Osteoblast (primary cell): ENCODE results near the gene NELFB. TPM values are rescaled to one million over a fixed set of nuclear protein-coding genes. Genes with fewer than 3 reads are reported as not detected.

Experiments
- DNase-seq: peaks from one replicate; pipeline ENCODE4 v3.0.0; 2011; ENCODE audit warnings: low spot score, mixed read lengths; ENCODE audit not compliant: insufficient read length; ENCODE audit errors: missing footprints
- H2AFZ ChIP-seq: 2 replicates; pipeline ENCODE4 v1.6.0; 2011; ENCODE audit warnings: mild to moderate bottlenecking, low read length
- H3K27ac ChIP-seq: 2 replicates; pipeline ENCODE4 v1.5.1; 2011; ENCODE audit warnings: mild to moderate bottlenecking, low read depth, low read length, moderate library complexity
- H3K27me3 ChIP-seq: 2 replicates; pipeline ENCODE4 v1.6.0; 2012; ENCODE audit warnings: mild to moderate bottlenecking, control low read depth, inconsistent platforms, low read length, moderate library complexity; ENCODE audit not compliant: insufficient read depth
- H3K36me3 ChIP-seq: 2 replicates; pipeline ENCODE4 v1.5.1; 2011; ENCODE audit warnings: mild to moderate bottlenecking, low read length, control low read depth, moderate library complexity; ENCODE audit not compliant: insufficient read depth
- H3K4me1 ChIP-seq: 2 replicates; pipeline ENCODE4 v1.5.1; 2011; ENCODE audit warnings: mild to moderate bottlenecking, low read length, control low read depth, moderate library complexity; ENCODE audit not compliant: insufficient read depth
- H3K4me2 ChIP-seq: 2 replicates; pipeline ENCODE4 v1.6.0; 2011; ENCODE audit warnings: mild to moderate bottlenecking, low read length; ENCODE audit not compliant: insufficient read depth
- H3K4me3 ChIP-seq: fragments of 200-600 bp; sonication (generic); 3 replicates; pipeline ENCODE4 v1.5.1; 2012; ENCODE audit warnings: mild to moderate bottlenecking, low read length, inconsistent platforms; ENCODE audit not compliant: insufficient read depth
- H3K79me2 ChIP-seq: 2 replicates; pipeline ENCODE4 v1.6.0; 2012; ENCODE audit warnings: mild to moderate bottlenecking, low read length, control low read depth, inconsistent platforms; ENCODE audit not compliant: insufficient read depth
- H3K9me3 ChIP-seq: 2 replicates; pipeline ENCODE4 v1.5.1; 2011; ENCODE audit warnings: low read depth, low read length, control low read depth
- H4K20me1 ChIP-seq: 2 replicates; pipeline ENCODE4 v1.6.0; 2012; ENCODE audit warnings: mild to moderate bottlenecking, low read length, control low read depth; ENCODE audit not compliant: insufficient read depth
- total RNA-seq: library from RNA; depleted of rRNA; stranded (reverse); fragments of >200 nt; gene quantifications from 2 replicates; pipeline ENCODE4 v1.2.3, GENCODE V29; 2012
- TF ChIP-seq, protein P1 (sequence below): IDR thresholded peaks from 2 replicates; pipeline ENCODE4 v1.5.1; 2011; ENCODE audit warnings: mild to moderate bottlenecking, low read depth, low read length, moderate library complexity; ENCODE audit errors: extremely low read depth

NELFB gene
- total RNA-seq, 1 donor = 47.4 TPM

DNA sequence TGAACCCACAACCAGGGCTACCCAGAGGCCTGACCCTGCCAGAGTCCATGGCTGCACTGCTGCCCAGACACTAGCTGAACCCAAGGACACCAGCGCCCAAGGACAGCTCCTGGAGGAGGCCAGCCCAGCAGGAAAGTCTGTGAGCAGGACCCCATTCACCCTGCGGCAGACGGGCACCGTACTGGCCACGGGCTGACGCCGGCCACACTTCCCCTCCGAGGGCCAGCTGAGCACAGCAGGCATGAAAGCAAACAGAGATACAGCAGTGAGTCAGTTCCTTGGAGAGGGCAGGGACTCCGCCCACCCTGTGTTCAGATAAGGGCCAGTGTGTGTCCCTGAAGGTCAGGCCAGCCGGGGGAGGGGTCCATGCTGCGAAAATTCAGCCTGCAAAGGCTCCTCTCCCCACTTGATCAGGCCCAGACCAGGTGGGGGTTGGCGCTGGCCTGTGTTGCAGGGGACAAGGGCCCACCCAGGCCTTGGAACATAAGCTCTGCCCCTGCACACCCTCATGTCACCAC is 36.3 kb upstream of the NELFB start:
- H3K4me2 ChIP-seq = peak overlapping the region; percentile 24
- no peaks in the 10 kb centered on the region for H3K27me3 ChIP-seq
- no peaks in the 10 kb centered on the region for H3K9me3 ChIP-seq
- no peaks in the 10 kb centered on the region for H4K20me1 ChIP-seq
- H3K27ac ChIP-seq = no peak overlapping the region
- peak; percentile 99 for DNase-seq
- peaks cover 20% of the 10 kb centered on the region for H3K4me1 ChIP-seq
- H2AFZ ChIP-seq = no peak overlapping the region
- no peaks in the 10 kb centered on the region for H3K79me2 ChIP-seq
- H3K4me3 ChIP-seq = no peak overlapping the region
- TF ChIP-seq, protein P1, sequence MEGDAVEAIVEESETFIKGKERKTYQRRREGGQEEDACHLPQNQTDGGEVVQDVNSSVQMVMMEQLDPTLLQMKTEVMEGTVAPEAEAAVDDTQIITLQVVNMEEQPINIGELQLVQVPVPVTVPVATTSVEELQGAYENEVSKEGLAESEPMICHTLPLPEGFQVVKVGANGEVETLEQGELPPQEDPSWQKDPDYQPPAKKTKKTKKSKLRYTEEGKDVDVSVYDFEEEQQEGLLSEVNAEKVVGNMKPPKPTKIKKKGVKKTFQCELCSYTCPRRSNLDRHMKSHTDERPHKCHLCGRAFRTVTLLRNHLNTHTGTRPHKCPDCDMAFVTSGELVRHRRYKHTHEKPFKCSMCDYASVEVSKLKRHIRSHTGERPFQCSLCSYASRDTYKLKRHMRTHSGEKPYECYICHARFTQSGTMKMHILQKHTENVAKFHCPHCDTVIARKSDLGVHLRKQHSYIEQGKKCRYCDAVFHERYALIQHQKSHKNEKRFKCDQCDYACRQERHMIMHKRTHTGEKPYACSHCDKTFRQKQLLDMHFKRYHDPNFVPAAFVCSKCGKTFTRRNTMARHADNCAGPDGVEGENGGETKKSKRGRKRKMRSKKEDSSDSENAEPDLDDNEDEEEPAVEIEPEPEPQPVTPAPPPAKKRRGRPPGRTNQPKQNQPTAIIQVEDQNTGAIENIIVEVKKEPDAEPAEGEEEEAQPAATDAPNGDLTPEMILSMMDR = no peak
- no peaks in the 10 kb centered on the region for H3K36me3 ChIP-seq

DNA sequence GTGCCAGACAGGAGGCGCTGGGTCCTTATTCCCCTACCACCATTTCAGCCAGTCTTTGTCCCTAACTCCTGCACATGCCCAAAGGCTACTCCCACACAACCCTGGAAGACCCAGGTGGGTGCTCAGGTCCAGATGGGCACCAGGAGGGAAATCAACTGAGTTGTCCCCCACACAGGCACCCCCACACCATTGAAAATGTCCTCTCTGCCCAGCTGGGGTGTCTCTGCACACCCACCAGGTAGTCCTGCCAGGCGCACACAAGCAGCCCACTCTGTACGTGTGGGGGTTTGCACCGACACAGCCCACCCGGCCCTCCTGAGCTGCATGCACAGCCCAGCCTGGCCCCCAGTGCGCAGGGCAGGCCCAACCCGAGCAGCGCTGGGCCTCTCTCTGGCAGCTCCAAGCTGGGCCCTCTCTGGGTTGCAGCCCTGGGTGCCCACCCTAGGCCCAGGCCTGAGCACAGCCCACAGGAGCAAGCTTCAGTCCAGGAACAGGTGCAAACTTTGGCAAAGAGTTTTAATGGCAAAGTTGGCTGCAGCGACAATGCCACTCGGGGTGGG is 35.3 kb upstream of the NELFB start:
- H3K27ac ChIP-seq = no peak overlapping the region
- TF ChIP-seq, protein P1 = no peak
- no peak overlapping the region for H2AFZ ChIP-seq
- H3K4me3 ChIP-seq = no peak overlapping the region
- H3K27me3 ChIP-seq = no peaks in the 10 kb centered on the region
- no peak overlapping the region for H3K4me2 ChIP-seq
- peaks cover 24% of the 10 kb centered on the region for H3K4me1 ChIP-seq
- no peaks in the 10 kb centered on the region for H4K20me1 ChIP-seq
- H3K36me3 ChIP-seq = no peaks in the 10 kb centered on the region
- DNase-seq = no peak
- H3K79me2 ChIP-seq = no peaks in the 10 kb centered on the region
- H3K9me3 ChIP-seq = no peaks in the 10 kb centered on the region

DNA sequence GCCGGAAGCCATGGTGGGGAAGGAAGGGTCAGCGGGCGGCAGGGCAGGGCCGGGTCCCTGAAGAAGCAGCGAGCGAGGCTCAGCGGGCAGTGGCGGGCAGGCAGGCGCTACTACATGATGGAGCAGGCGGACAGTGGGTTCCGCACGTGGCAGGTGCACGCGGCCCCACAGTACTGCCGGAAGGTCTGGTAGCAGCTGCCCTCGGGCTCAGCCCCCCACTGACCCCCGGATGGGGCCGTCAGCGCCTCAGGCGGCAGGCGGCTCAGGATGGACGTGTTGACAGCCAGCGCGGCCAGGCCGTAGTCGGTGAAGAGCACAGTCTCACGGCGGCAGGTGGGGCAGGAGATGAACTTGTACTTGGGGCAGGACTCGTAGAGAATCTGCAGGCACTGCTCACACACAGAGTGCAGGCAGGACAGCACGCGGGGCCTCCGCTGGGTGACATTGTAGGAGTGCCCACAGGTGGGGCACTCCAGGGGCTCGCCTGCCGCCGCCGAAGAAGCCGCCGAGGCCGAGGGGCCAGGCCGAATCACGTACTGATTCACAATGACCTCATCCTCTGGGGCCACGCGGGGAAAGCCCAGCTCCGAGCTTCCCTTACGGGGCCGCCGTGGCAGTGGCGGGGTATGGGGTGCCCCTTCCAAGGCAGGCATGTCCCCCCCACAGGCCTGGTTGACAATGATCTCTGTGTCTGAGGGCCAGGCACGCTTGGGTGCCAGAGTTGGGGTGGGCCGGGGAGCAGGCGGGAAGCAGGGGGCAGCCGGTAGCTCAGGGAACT is 34.6 kb upstream of the NELFB start:
- TF ChIP-seq, protein P1 = no peak

DNA sequence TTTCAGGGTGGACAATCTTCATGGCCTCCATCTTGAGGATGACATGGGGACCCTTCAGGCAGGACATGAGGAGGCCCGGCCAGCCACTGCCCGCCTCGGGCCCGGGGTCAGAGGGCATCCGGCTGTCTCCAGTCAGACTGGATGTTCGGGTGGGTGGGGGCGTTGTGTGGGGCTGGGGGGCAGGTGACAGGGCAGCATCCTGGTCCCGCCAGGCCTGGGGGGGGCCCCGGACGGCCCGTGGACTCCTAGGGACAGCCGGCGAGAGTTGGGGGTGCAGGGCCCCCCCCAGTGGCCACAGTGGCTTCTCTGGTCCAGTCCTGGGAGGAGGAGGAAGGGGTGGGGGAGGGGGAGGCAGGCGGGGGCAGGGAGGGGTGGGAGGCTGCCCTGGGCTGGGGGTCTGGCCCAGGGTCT is 34.0 kb upstream of the NELFB start:
- TF ChIP-seq, protein P1 = no peak
- no peaks in the 10 kb centered on the region for H3K27me3 ChIP-seq
- H3K27ac ChIP-seq = no peak overlapping the region
- no peaks in the 10 kb centered on the region for H3K9me3 ChIP-seq
- no peak overlapping the region for H2AFZ ChIP-seq
- H4K20me1 ChIP-seq = no peaks in the 10 kb centered on the region
- peaks cover 24% of the 10 kb centered on the region for H3K4me1 ChIP-seq
- no peaks in the 10 kb centered on the region for H3K79me2 ChIP-seq
- H3K36me3 ChIP-seq = no peaks in the 10 kb centered on the region
- DNase-seq = no peak
- H3K4me2 ChIP-seq = no peak overlapping the region
- no peak overlapping the region for H3K4me3 ChIP-seq

More for the DNA sequence above, 34.6 kb upstream of the NELFB start:
- Histone ChIP-seq H3K79me2 (no peaks in the 10 kb centered on the region), H3K36me3 (no peaks in the 10 kb centered on the region), H3K4me2 (no peak overlapping the region), H3K27ac (no peak overlapping the region), H3K4me3 (no peak overlapping the region), H3K4me1 (peaks cover 24% of the 10 kb centered on the region), H4K20me1 (no peaks in the 10 kb centered on the region), H2AFZ (no peak overlapping the region), H3K27me3 (no peaks in the 10 kb centered on the region), H3K9me3 (no peaks in the 10 kb centered on the region)
- DNase-seq = no peak
